DND-41 (cell line): ENCODE measurements around the gene NKTR.

Experiments used
- ATAC-seq: fragments of 200-7000 bp; cut with Tn5 transposase; 3 replicates; pipeline ENCODE4 v1.9.1; 2021; ENCODE audit warnings: low read depth; ENCODE audit not compliant: insufficient read depth
- DNase-seq: peaks from one replicate; pipeline ENCODE4 v3.0.0-alpha.2; 2020
- H2AFZ ChIP-seq: 2 replicates; pipeline ENCODE4 v1.6.0; 2012; ENCODE audit warnings: low read depth, low read length
- H3K27ac ChIP-seq: 2 replicates; pipeline ENCODE4 v1.5.1; 2012; ENCODE audit warnings: low read length, inconsistent platforms
- H3K27me3 ChIP-seq: fragments of 200-600 bp; sonication (generic); 2 replicates; pipeline ENCODE4 v1.6.0; 2012; ENCODE audit warnings: low read length, mild to moderate bottlenecking, inconsistent platforms; ENCODE audit not compliant: insufficient read depth, poor library complexity
- H3K36me3 ChIP-seq: 2 replicates; pipeline ENCODE4 v1.5.1; 2012; ENCODE audit warnings: low read length, inconsistent platforms; ENCODE audit not compliant: insufficient read depth
- H3K4me1 ChIP-seq: 2 replicates; pipeline ENCODE4 v1.5.1; 2012; ENCODE audit warnings: mild to moderate bottlenecking, low read length; ENCODE audit not compliant: insufficient read depth
- H3K4me2 ChIP-seq: 2 replicates; pipeline ENCODE4 v1.6.0; 2012; ENCODE audit warnings: mild to moderate bottlenecking, moderate library complexity, low read length, inconsistent platforms; ENCODE audit not compliant: insufficient read depth
- H3K4me3 ChIP-seq, 2 experiments: fragments of 200-600 bp in 1 of 2; shearing (Covaris generic) in 1 of 2; 2 replicates each; pipeline ENCODE4 v1.5.1; 2012 to 2016; ENCODE audit warnings: inconsistent platforms in 2 of 2, low read length in 2 of 2, mild to moderate bottlenecking in 2 of 2, low read depth in 1 of 2, moderate library complexity in 1 of 2
- H3K79me2 ChIP-seq: 2 replicates; pipeline ENCODE4 v1.6.0; 2012; ENCODE audit warnings: low read length, inconsistent platforms; ENCODE audit not compliant: insufficient read depth
- H3K9ac ChIP-seq: 2 replicates; pipeline ENCODE4 v1.6.0; 2012; ENCODE audit warnings: low read depth, mild to moderate bottlenecking, inconsistent platforms, low read length, moderate library complexity
- H3K9me3 ChIP-seq: 2 replicates; pipeline ENCODE4 v1.5.1; 2012; ENCODE audit warnings: low read length, moderate library complexity, mild to moderate bottlenecking, inconsistent platforms; ENCODE audit not compliant: insufficient read depth, severe bottlenecking
- H4K20me1 ChIP-seq: 2 replicates; pipeline ENCODE4 v1.6.0; 2012; ENCODE audit warnings: low read length; ENCODE audit not compliant: insufficient read depth
- CTCF ChIP-seq: IDR thresholded peaks from 2 replicates; pipeline ENCODE4 v1.5.1; 2012; ENCODE audit warnings: borderline replicate concordance, low read length, moderate library complexity, mild to moderate bottlenecking; ENCODE audit not compliant: poor library complexity, severe bottlenecking; ENCODE audit errors: extremely low read depth
- EZH2 ChIP-seq: IDR thresholded peaks from 3 replicates; pipeline ENCODE4 v1.6.1; 2012; ENCODE audit warnings: borderline replicate concordance, low read depth, mild to moderate bottlenecking, moderate library complexity, low read length, inconsistent platforms; ENCODE audit not compliant: severe bottlenecking

Gene NKTR

GRCh38 chr3:42652611-42653302 lies 52.3 kb downstream of the NKTR start:
- Histone ChIP-seq H3K4me3 (no peak overlapping the region), H3K36me3 (peaks cover 13% of the 10 kb centered on the region), H3K79me2 (no peaks in the 10 kb centered on the region), H2AFZ (no peak overlapping the region), H3K27me3 (no peaks in the 10 kb centered on the region), H3K4me1 (no peaks in the 10 kb centered on the region), H4K20me1 (peaks cover 8% of the 10 kb centered on the region; the same call in 1 of the 2 replicates), H3K4me2 (no peak overlapping the region), H3K9ac (no peak overlapping the region), H3K9me3 (no peaks in the 10 kb centered on the region), H3K27ac (no peak overlapping the region)
- no peak for DNase-seq
- no peak for ATAC-seq
- TF ChIP-seq EZH2 (no peak), CTCF (no peak)

GRCh38 chr3:42653303-42653559 lies 52.7 kb downstream of the NKTR start:
- H4K20me1 ChIP-seq = peaks cover 8% of the 10 kb centered on the region; the same call in 1 of the 2 replicates
- H3K27me3 ChIP-seq = no peaks in the 10 kb centered on the region
- TF ChIP-seq CTCF (no peak), EZH2 (no peak)
- no peak overlapping the region for H3K4me2 ChIP-seq
- H3K36me3 ChIP-seq = peaks cover 8% of the 10 kb centered on the region
- H3K9ac ChIP-seq = no peak overlapping the region
- H3K79me2 ChIP-seq = no peaks in the 10 kb centered on the region
- ATAC-seq = no peak
- no peak overlapping the region for H2AFZ ChIP-seq
- no peak overlapping the region for H3K4me3 ChIP-seq
- no peak overlapping the region for H3K27ac ChIP-seq
- H3K9me3 ChIP-seq = no peaks in the 10 kb centered on the region
- no peak for DNase-seq
- H3K4me1 ChIP-seq = no peaks in the 10 kb centered on the region

GRCh38 chr3:42653560-42654330 lies 53.3 kb downstream of the NKTR start, which contains the start of gene ZBTB47:
TSS of gene ZBTB47 (plus strand) at chr3:42653697. CDS start at chr3:42658356, 4,659 bp downstream.
- Histone ChIP-seq H3K9ac (no peak within 1 kb of the TSS), H4K20me1 (peaks cover 8% of the 10 kb centered on the region; the same call in 1 of the 2 replicates), H3K4me2 (no peak within 1 kb of the TSS), H3K4me1 (no peaks in the 10 kb centered on the region), H3K27me3 (no peaks in the 10 kb centered on the region), H3K4me3 (no peak within 1 kb of the TSS), H2AFZ (no peak within 1 kb of the TSS), H3K79me2 (no peaks in the 10 kb centered on the region), H3K9me3 (no peaks in the 10 kb centered on the region), H3K27ac (no peak within 1 kb of the TSS), H3K36me3 (peaks cover 3% of the 10 kb centered on the region)
- no peak for TF ChIP-seq EZH2
- no peak for TF ChIP-seq CTCF
- ATAC-seq (no peak), DNase-seq (no peak)
